Skeletal muscle tissue (tissue), 4 donors: ENCODE results near the gene SORCS1. TPM values are rescaled to one million over a fixed set of nuclear protein-coding genes. Genes with fewer than 3 reads are reported as not detected.

ENCODE experiments used
- H3K27ac ChIP-seq: one replicate; pipeline ENCODE4 v1.7.0; 2013; ENCODE audit warnings: mild to moderate bottlenecking, low read depth, low read length, inconsistent platforms
- H3K27me3 ChIP-seq, 3 donors: one replicate each; pipeline ENCODE4 v1.7.0; 2013; ENCODE audit warnings: low read length in 3 of 3; ENCODE audit not compliant: control insufficient read depth in 3 of 3, insufficient read depth in 3 of 3
- H3K36me3 ChIP-seq, 3 donors: one replicate each; pipeline ENCODE4 v1.7.0; 2013; ENCODE audit warnings: low read length in 3 of 3; ENCODE audit not compliant: control insufficient read depth in 3 of 3, insufficient read depth in 3 of 3
- H3K4me1 ChIP-seq, 3 donors: one replicate each; pipeline ENCODE4 v1.7.0; 2013; ENCODE audit warnings: low read length in 3 of 3, mild to moderate bottlenecking in 3 of 3; ENCODE audit not compliant: control insufficient read depth in 3 of 3, insufficient read depth in 3 of 3
- H3K4me3 ChIP-seq, 3 donors: one replicate each; pipeline ENCODE4 v1.7.0; 2013; ENCODE audit warnings: low read length in 3 of 3
- H3K9ac ChIP-seq, 3 donors: one replicate each; pipeline ENCODE4 v1.7.0; 2013; ENCODE audit warnings: low read length in 3 of 3, mild to moderate bottlenecking in 3 of 3, moderate library complexity in 2 of 3, low read depth in 1 of 3
- H3K9me3 ChIP-seq, 3 donors: one replicate each; pipeline ENCODE4 v1.7.0; 2013; ENCODE audit warnings: low read length in 3 of 3; ENCODE audit not compliant: control insufficient read depth in 3 of 3
- total RNA-seq: library from RNA; depleted of rRNA; stranded (reverse); fragments of >200 nt; gene quantifications from one replicate; pipeline ENCODE4 v1.2.3, GENCODE V29; 2014
- donor health status: Osteomylitis.

Gene SORCS1
- total RNA-seq, 1 donor from 2014 or later = 4.2 TPM

- Histone ChIP-seq H3K9me3 (no peaks in the 10 kb centered on the region), H3K27ac (no peak overlapping the region), H3K4me3 (no peak overlapping the region), H3K36me3 (no peaks in the 10 kb centered on the region), H3K4me1 (no peaks in the 10 kb centered on the region), H3K9ac (no peak overlapping the region), H3K27me3 (no peaks in the 10 kb centered on the region)
These were observed 327.4 kb downstream of the SORCS1 start for GRCh38 chr10:106836933-106837663.

DNA sequence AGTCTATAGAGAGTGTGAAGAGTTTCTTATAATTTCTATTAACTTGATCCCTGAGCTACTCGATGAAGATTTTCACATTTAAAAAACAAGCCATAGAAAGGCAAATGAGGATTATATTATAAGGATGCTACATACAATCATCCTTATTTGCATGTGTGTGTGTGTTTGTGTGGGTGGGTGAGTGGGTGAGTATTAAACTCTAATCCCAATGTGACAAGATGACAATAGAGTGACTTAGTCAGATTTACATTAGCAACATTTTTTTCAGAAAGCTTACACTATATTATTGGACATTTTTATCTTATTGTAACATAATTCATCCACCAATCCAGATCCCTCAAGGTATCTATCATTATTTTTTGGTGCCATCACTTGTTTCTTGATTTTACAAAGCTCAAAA lies 331.7 kb downstream of the SORCS1 start:
- Histone ChIP-seq H3K4me3 (no peak overlapping the region), H3K36me3 (no peaks in the 10 kb centered on the region), H3K9ac (no peak overlapping the region), H3K9me3 (no peaks in the 10 kb centered on the region), H3K27ac (no peak overlapping the region), H3K27me3 (no peaks in the 10 kb centered on the region), H3K4me1 (no peaks in the 10 kb centered on the region)

DNA sequence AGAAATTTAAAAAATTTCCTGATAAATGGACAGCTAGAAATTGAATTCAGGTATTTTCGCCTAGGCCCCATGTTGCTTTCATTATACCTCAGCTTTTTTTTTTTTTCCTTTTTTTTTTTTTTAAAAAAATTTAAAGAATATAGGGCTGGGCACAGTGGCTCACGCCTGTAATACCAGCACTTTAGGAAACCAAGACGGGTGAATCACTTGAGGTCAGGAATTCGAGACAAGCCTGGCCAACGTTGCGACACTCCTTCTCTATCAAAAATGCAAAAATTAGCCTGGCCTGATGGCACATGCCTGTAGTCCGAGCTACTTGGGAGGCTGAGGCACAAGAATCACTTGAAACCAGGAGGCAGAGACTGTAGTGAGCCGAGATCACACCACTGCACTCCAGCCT lies 334.0 kb downstream of the SORCS1 start:
- Histone ChIP-seq H3K27ac (no peak overlapping the region), H3K4me1 (no peaks in the 10 kb centered on the region), H3K4me3 (no peak overlapping the region), H3K9me3 (no peaks in the 10 kb centered on the region), H3K27me3 (no peaks in the 10 kb centered on the region), H3K9ac (no peak overlapping the region), H3K36me3 (no peaks in the 10 kb centered on the region)

- no peak overlapping the region for H3K9ac ChIP-seq
These were observed 334.5 kb downstream of the SORCS1 start for GRCh38 chr10:106830006-106830405.

DNA sequence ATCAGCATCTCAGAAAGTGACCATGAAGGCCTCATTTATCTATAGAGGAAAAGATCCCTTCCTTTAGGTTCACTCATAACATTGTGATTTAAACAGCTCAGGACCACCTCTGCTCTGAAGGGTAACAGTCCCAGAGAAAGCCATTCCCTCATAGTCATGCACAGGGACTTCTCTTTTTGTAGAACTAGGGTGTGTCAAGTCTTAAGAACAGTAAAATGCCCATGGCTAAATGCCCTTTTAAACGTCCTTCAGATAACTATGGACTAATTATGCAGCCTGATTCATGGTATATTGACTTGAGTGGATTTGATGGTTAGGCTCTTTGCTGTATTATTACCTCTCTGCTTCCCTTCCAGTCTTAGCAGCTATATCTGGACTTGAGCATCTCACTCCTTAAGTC lies 337.8 kb downstream of the SORCS1 start:
- Histone ChIP-seq H3K9me3 (no peaks in the 10 kb centered on the region), H3K9ac (no peak overlapping the region), H3K27me3 (no peaks in the 10 kb centered on the region), H3K4me1 (no peaks in the 10 kb centered on the region), H3K4me3 (no peak overlapping the region), H3K36me3 (no peaks in the 10 kb centered on the region), H3K27ac (no peak overlapping the region)

More at GRCh38 chr10:106830006-106830405, 334.5 kb downstream of the SORCS1 start:
- Histone ChIP-seq H3K9me3 (no peaks in the 10 kb centered on the region), H3K36me3 (no peaks in the 10 kb centered on the region), H3K4me3 (no peak overlapping the region), H3K4me1 (no peaks in the 10 kb centered on the region), H3K27ac (no peak overlapping the region), H3K27me3 (no peaks in the 10 kb centered on the region)

- no peak overlapping the region for H3K4me3 ChIP-seq
- H3K36me3 ChIP-seq = no peaks in the 10 kb centered on the region
- H3K4me1 ChIP-seq = no peaks in the 10 kb centered on the region
- no peak overlapping the region for H3K9ac ChIP-seq
- H3K27ac ChIP-seq = no peak overlapping the region
- no peaks in the 10 kb centered on the region for H3K27me3 ChIP-seq
- no peaks in the 10 kb centered on the region for H3K9me3 ChIP-seq
These were observed 338.7 kb downstream of the SORCS1 start for GRCh38 chr10:106825576-106826364.

DNA sequence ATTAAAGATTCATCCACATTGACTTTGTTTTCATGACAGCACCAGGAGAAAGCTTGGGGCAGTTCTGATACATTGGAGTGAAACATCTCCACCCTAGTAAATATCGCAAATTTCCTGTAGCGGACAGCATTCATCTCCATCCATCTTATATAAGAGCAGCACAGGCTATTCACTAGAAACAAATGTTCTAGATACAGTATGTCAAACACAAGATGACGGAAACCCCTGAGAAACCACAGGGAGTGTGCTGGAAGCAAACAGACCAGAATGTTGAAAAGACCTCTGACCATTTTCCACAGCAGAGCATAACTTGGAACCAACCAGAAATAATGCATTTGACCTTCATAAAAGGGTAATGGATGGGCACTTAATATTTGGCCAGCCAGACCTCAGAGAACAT lies 343.9 kb downstream of the SORCS1 start:
- H3K27ac ChIP-seq = no peak overlapping the region
- H3K4me1 ChIP-seq = no peaks in the 10 kb centered on the region
- H3K9ac ChIP-seq = no peak overlapping the region
- H3K36me3 ChIP-seq = no peaks in the 10 kb centered on the region
- no peaks in the 10 kb centered on the region for H3K9me3 ChIP-seq
- H3K4me3 ChIP-seq = no peak overlapping the region
- no peaks in the 10 kb centered on the region for H3K27me3 ChIP-seq

GRCh38 chr10:106819490-106819889 lies 345.0 kb downstream of the SORCS1 start:
- Histone ChIP-seq H3K9me3 (no peaks in the 10 kb centered on the region), H3K4me3 (no peak overlapping the region), H3K27me3 (no peaks in the 10 kb centered on the region), H3K36me3 (no peaks in the 10 kb centered on the region), H3K9ac (no peak overlapping the region), H3K4me1 (no peaks in the 10 kb centered on the region), H3K27ac (no peak overlapping the region)

- Histone ChIP-seq H3K27me3 (no peaks in the 10 kb centered on the region), H3K9me3 (no peaks in the 10 kb centered on the region), H3K27ac (no peak overlapping the region), H3K9ac (no peak overlapping the region), H3K36me3 (no peaks in the 10 kb centered on the region), H3K4me1 (no peaks in the 10 kb centered on the region), H3K4me3 (no peak overlapping the region)
These were observed 348.0 kb downstream of the SORCS1 start for GRCh38 chr10:106816318-106817085.
